HG03521 (cell line): Measurements from ENCODE around the gene OPN5.
A peak's percentile ranks its signal among the peaks of the same experiment; 100 is the strongest.
"Not testable (repeated sequence)": the region's sequence is repeated elsewhere in the genome, so short reads cannot be mapped to it uniquely, and the experiment has no call there.

Experiments
- ATAC-seq: cut with Tn5 transposase; IDR thresholded peaks from one replicate; pipeline ENCODE4 v1.9.1; 2021; ENCODE audit warnings: mild to moderate bottlenecking, moderate library complexity; ENCODE audit not compliant: unreplicated experiment

OPN5 gene, protein sequence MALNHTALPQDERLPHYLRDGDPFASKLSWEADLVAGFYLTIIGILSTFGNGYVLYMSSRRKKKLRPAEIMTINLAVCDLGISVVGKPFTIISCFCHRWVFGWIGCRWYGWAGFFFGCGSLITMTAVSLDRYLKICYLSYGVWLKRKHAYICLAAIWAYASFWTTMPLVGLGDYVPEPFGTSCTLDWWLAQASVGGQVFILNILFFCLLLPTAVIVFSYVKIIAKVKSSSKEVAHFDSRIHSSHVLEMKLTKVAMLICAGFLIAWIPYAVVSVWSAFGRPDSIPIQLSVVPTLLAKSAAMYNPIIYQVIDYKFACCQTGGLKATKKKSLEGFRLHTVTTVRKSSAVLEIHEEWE

GRCh38 chr6:47781732-47782131, at the start of gene OPN5:
OPN5 (plus strand) TSS chr6:47782032; CDS start chr6:47782067, 35 bp downstream.
- ATAC-seq, result no peak

- ATAC-seq, result peak; percentile 57
Observed at GRCh38 chr6:47733879-47734558, 47.8 kb upstream of the OPN5 start.

DNA sequence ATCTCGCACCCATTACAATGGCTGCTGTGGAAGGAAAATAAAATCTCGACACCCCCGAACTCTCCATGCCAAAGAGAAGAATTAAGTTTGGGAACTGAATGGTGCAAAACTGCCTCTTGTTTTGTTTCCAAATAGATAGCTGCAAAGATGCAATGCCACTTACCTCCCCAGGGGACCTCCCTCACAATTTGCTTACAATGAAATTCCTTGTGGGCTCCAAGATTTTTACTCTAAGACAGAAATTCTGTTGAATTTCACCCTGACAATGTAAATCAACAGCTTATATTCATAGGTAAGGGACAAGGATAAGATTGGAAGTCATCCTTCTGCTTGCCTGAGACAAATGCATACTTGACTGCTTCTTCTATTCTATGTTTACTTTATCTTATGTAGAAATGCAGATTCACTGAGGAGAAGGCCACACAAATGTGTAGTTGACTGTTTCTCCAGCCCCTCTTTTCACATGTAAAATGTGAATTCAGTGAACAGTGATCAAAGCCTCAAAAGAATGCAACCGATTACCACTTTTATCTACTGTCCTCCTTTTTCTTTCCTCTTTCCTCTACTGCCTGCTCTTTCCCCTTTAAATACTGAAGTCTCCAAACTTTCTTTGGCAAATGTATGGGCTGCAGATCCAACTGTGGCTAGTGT, 46.9 kb upstream of the OPN5 start:
- no peak for ATAC-seq

GRCh38 chr6:47736083-47736700, 45.6 kb upstream of the OPN5 start:
- no peak for ATAC-seq

- ATAC-seq, result no peak
Observed at GRCh38 chr6:47737406-47737805, 44.4 kb upstream of the OPN5 start.

- ATAC-seq, result no peak
Observed at GRCh38 chr6:47740714-47741113, 41.1 kb upstream of the OPN5 start.

DNA sequence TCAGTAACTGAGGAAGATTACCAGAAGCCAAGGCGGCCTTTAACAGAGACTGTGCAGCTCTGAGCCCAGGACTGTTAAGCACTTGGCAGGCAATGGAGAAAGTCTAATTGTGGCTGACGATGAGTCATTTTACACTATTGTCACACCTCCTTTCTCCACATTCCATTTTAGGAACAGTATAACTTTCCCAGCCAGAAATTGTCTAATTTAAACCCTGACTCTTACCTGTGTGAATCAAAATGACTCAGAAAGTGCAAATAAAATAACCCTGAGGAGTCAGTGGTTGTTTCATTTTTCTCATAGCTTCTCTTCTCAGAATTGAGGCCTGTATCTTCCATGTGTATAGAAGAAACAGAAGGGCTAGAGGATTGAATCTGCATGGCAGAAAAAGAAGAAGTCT, 40.0 kb upstream of the OPN5 start:
- no peak for ATAC-seq

DNA sequence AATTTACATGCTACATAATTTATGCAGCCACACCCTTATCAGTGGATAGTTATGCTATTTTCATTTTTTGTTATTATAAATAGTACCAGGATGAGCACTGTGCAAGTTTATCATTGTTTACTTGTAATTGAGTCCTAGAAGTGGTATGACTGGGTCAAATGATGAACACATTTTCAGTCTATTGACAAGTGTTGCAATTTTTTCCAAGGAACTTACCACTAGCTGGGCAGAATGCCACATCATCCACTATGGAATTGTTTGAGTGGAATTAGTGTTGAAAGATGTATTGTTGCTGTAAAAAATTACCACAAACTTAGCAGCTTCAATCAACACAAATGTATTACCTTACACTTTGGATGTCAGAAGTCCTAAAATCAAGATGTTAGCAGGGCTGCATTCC, 38.1 kb upstream of the OPN5 start:
- no peak for ATAC-seq

- not testable (repeated sequence) for ATAC-seq
Observed at GRCh38 chr6:47745269-47745668, 36.6 kb upstream of the OPN5 start.

- no peak for ATAC-seq
Observed at GRCh38 chr6:47749757-47750156, 32.1 kb upstream of the OPN5 start.

GRCh38 chr6:47752801-47753200, 29.0 kb upstream of the OPN5 start:
- no peak for ATAC-seq

DNA sequence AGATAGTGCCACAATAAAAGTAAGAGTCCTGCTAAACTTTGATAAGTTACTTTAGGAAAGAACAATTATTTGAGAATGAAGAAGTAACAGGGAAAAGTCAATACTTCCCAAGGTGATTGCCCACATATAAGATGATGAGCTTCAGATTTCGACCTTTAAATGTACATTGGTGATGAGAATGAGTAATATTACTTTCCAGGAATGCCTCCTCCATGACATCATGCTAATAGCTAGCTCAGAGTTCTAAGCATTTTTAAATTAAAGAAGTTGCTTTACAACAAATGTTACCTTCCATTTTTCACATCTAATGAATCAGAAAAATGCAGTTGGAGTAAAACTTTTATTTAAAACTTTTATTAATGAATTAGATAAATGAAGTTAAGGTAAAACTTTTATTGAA, 22.5 kb upstream of the OPN5 start:
- ATAC-seq, result no peak

DNA sequence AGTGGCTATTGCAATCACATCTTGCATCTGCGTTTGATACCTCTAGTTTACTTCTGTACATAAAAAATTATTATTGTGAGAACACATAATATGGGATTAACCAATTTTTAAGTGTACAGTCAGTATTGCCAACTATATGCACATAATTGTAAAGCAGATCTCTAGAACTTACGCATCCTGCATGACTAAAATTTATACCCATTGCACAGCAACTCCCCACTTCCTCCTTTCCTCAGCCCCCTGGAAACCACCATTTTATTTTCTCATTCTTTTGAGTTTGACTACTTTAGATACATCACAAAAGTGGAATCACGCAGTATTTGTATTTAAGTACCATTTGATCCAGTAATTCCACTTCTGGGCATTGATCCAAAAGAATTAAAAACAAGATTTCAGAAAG, 19.3 kb upstream of the OPN5 start:
- no peak for ATAC-seq

DNA sequence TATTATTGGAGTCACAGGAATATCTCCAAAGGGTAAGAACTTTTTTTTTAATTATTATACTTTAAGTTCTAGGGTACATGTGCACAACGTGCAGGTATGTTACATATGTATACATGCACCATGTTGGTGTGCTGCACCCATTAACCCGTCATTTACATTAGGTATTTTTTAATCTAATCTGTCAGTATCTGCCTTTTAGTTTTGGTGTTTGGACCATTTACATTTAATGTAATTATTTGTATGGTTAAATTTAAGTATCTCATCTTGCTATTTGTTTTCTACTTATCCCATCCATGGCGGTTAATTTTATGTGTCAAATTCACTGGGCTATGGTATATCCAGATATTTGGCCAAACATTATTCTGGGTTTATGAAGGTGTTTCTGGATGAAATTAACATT, 15.4 kb upstream of the OPN5 start:
- no peak for ATAC-seq

DNA sequence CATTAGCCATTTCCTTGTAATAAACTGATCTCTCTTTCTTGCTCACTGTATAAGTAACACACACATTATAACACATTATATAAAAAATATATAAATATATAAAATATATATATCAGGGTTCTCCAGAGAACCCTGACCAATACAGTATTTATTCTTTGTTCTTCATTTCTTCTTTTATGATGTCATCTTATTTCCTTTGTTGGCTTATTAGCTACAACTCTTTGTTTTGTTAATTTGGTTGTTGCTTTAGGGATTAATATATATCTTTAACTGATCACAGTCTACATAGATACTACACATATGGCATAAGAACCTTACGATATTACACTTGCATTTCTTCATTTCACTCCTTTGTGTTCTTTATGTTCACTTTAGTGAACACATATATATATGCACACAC, 14.7 kb upstream of the OPN5 start:
- ATAC-seq, result no peak

- ATAC-seq, result no peak
Observed at GRCh38 chr6:47769982-47770381, 11.8 kb upstream of the OPN5 start.

DNA sequence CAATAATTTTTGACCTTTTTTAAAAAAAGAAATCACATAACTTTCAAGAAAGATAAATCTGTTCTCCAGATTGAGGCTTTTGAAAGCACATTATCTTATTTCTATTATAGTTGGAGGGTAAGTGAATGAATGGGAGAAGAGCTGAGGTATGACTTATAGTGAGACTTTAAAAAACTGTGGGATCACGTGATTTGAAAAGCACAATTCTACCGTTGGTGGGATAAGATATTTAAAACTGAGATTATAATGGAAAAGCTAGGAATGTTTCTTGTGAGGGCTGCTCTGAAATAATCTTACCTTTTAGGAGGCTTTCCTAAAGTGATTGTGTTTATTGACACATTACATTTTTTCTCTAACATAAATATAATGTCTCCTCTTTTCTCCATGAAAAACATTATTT, 9.5 kb upstream of the OPN5 start:
- no peak for ATAC-seq

- ATAC-seq, result no peak
Observed at GRCh38 chr6:47773005-47773404, 8.8 kb upstream of the OPN5 start.

DNA sequence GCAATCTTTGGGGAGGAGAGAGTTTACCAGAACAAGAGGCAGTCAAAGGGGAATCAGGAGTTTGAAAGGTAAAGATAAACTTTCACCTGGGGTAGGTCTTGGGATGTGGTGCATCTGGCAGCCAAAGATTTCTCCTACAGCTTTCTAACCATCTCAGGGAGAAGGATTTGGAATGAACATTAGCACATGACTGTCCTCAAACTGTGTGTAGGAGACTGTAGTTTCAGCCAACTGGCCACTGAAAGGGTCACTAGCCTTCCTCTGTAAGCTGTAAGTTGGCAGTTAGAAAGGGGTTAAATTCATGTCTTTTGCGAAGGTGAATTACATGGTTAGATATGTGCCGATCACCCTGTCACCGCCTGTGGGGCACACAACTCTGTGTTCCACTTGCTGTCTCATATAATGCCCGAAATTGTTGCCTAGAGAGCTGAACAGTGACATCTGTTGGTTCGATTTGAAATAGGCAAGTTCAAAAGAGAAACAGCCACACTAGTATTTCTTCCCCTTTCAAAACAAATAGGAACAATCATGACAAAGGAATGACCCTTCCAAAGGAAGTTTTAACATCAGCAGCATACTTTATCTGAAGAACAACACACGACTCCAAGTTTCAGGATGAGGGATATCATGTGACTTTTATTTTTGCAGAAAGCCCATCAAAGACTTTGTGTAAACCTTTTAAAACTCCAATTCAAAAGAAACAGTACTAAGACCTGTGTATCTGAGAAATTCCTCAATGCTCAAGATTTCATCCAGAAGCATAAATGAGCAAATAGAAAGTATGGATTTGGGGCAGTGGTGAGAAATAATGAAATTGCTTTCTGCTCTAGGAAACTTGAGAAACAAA, 1.1 kb upstream of the OPN5 start:
- ATAC-seq, result peak; percentile 75

- no peak for ATAC-seq
Observed at GRCh38 chr6:47785182-47785581, 3.4 kb downstream of the OPN5 start.
